HUES48 (cell line): ENCODE results near the gene ANKRD36B.
"Not testable (repeated sequence)": the region's sequence is repeated elsewhere in the genome, so short reads cannot be mapped to it uniquely, and the experiment has no call there.

Experiments used
- H3K27ac ChIP-seq: one replicate; pipeline ENCODE4 v1.7.0; 2013; ENCODE audit warnings: low read depth, low read length, inconsistent platforms
- H3K27me3 ChIP-seq: 2 replicates; pipeline ENCODE4 v1.6.1; 2013; ENCODE audit warnings: mild to moderate bottlenecking, low read length; ENCODE audit not compliant: control insufficient read depth, insufficient read depth
- H3K36me3 ChIP-seq: 2 replicates; pipeline ENCODE4 v1.6.1; 2013; ENCODE audit warnings: low read length; ENCODE audit not compliant: control insufficient read depth, insufficient read depth
- H3K4me1 ChIP-seq: 2 replicates; pipeline ENCODE4 v1.6.1; 2013; ENCODE audit warnings: mild to moderate bottlenecking, low read length; ENCODE audit not compliant: control insufficient read depth, insufficient read depth
- H3K4me3 ChIP-seq: 2 replicates; pipeline ENCODE4 v1.5.1; 2013; ENCODE audit warnings: mild to moderate bottlenecking, low read depth, low read length
- H3K9ac ChIP-seq: 2 replicates; pipeline ENCODE4 v1.6.1; 2013; ENCODE audit warnings: mild to moderate bottlenecking, low read depth, low read length, moderate library complexity
- H3K9me3 ChIP-seq: 2 replicates; pipeline ENCODE4 v1.6.1; 2013; ENCODE audit warnings: low read length; ENCODE audit not compliant: control insufficient read depth, insufficient read depth

Gene ANKRD36B

DNA sequence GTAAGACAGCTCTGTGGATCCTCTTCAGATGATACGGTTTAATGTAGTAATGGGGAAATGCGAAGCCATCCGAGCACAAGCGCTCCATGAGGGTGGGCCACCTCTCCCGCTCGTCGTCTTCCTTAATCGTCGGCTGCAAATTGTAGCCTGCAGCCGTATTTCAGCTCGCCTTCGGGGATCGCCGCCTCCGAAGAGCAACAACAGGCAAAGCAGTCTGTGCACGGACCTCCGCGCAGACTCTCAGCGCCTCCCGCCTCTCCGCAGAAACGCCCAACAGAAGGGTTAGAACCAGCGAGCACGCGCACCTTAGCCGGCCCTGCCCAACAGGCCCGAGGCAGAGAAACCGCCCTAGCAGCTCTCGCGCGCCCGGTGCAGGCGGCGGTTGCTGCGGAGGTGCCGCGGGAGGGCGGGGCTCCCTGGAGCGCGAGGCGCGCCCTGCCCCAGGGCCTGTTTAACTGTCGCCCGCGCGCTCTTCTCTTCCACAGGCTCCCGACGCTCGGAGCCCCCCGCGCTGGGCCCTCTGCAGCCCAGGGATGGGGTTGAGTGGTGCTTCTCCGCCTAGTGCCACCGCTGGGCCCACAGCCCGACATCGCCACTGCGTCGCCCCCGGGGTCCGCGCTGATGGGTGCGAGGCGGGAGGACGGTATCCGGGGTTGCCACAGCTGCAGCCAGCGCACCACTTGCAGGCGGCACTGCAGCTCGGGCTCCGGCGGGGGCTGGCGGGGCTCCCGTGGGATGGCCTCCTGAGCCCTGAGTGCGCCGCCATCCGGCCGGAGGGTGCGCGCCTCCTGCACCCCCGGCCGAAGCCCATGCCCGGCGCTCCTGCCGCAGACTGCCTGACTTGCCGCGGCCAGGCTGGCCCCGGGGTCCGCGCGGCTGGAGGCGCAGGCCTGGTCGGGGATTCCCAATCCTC is at the start of gene ANKRD36B:
Gene ANKRD36B (minus strand): TSS at position 280 of the 913 bp plus-strand sequence. CDS start 192 bp downstream, at position 88.
- H3K4me1 ChIP-seq, H3K36me3 ChIP-seq, H3K27me3 ChIP-seq, H3K9me3 ChIP-seq, H3K27ac ChIP-seq: not testable (repeated sequence)
- Histone ChIP-seq H3K9ac (peak within 1 kb of the TSS; percentile 41; the same call in 1 of the 2 replicates), H3K4me3 (peak within 1 kb of the TSS; percentile 74)

DNA sequence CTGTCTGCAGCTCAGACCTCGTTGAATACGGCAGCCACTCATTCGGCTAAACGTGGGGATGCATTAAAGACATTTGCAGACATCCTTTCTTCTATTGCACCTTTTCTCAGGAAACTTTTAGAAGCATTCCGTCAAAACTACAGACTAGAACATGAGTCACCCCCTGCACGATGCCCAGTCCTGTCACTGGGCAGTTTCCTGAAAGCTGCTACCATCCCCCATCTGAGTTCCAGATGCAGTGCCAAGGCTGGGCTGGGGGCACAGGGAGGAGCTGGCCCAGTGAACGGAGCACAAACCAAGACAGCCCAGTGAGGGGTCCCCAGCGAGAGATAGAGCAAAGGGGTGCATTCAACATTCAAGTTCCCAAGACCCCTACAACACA is 36.4 kb upstream of the ANKRD36B start:
- not testable (repeated sequence) for H3K4me3 ChIP-seq, H3K9me3 ChIP-seq, H3K27me3 ChIP-seq, H3K27ac ChIP-seq, H3K9ac ChIP-seq, H3K36me3 ChIP-seq, H3K4me1 ChIP-seq

- H3K27ac ChIP-seq, H3K9ac ChIP-seq, H3K4me1 ChIP-seq, H3K27me3 ChIP-seq, H3K9me3 ChIP-seq, H3K36me3 ChIP-seq, H3K4me3 ChIP-seq: not testable (repeated sequence)
Measured at GRCh38 chr2:97625354-97626048, 35.8 kb upstream of the ANKRD36B start.

DNA sequence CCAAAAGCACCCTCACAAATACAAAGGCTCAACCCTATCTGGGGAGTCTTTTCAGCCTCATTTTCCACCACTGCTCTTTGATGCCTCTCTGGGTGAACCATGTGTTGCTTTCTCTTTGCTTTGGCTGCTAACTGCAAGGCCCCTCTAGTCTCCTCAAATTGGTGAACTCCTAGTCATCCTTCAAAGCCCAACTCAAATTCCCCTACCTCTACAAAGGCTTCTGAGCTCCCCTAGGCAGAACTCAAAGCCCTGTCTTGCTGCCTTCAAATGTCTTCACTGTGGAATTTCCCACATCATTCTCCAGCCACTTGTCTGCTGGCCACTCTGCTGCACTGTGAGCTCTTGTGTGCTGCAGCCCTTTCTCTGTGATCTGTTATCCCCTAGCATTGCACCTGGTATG is 33.3 kb upstream of the ANKRD36B start:
- H3K27me3 ChIP-seq, H3K4me3 ChIP-seq, H3K4me1 ChIP-seq, H3K9me3 ChIP-seq, H3K27ac ChIP-seq, H3K36me3 ChIP-seq, H3K9ac ChIP-seq: not testable (repeated sequence)

- not testable (repeated sequence) for H3K4me1 ChIP-seq, H3K4me3 ChIP-seq, H3K27me3 ChIP-seq, H3K36me3 ChIP-seq, H3K27ac ChIP-seq, H3K9me3 ChIP-seq, H3K9ac ChIP-seq
Measured at GRCh38 chr2:97620492-97620891, 30.8 kb upstream of the ANKRD36B start.

DNA sequence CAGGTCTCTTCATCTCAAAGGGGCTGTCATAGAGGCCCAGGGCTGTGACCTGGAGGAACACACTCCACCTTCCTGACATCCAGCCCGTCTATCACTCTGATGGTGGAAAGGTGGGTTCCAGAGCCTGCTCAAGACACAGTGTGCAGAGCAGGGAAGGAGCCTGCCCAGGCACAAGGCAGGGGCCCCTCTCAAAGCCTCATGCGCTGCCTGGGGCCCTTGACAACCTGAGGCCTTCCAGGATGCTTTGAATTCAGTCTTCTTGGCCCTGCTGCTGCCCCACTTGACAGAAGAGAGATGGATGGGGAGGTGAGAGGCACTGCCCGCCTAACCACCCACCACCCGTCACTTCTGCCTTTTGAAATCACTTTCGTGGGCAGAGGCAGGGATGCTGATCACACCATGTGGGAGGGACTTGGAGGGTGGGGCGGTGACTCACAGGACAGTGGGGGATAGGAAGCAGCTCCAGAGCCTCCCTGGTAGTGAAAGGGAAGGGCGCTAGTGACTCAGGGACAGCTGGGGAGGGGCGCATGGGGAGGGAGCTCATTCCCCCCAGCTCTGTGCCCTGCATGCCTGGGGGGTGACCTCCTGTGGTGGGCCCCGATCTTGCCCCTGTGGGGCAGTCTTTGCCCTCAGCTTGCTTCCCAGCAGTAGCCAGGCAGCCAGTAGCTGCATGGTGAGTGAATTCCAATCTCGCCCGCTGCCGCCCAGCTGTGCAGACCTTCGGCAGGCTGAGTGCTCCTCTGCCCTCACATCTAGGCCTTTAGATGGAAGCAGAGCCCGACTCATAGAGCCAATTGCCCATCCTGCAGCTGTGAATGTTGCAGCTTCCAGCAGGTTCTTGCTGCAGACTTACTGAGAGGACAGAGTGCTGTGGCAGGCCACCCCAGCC is 29.5 kb upstream of the ANKRD36B start:
- not testable (repeated sequence) for H3K27ac ChIP-seq, H3K4me3 ChIP-seq, H3K4me1 ChIP-seq

DNA sequence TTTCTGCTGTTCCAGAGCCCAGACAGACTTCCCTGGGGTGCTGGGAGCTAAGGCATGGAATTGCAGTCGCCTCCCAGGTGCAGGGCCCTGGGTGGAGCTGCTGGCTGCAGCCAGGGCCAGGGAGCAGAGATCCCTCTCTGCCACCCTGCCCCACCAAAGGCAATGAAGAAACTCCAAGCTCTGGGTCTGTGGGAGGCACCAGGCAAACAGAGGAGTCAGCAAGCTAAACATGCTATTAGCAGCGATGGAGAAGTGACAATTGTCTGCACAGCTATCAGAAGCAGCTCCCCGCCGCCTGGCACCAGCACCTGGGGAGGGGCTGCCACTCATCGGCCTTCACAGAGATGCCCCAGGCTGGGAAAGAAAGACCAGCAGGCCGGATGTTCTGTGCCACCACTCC is 28.2 kb upstream of the ANKRD36B start:
- no peak overlapping the region for H3K4me3 ChIP-seq
- no peaks in the 10 kb centered on the region for H3K36me3 ChIP-seq
- H3K27ac ChIP-seq: no peak overlapping the region
- H3K9ac ChIP-seq: no peak overlapping the region
- no peaks in the 10 kb centered on the region for H3K9me3 ChIP-seq
- no peaks in the 10 kb centered on the region for H3K27me3 ChIP-seq
- H3K4me1 ChIP-seq: no peaks in the 10 kb centered on the region

More for the DNA sequence above, 29.5 kb upstream of the ANKRD36B start:
- not testable (repeated sequence) for H3K27me3 ChIP-seq, H3K36me3 ChIP-seq, H3K9me3 ChIP-seq, H3K9ac ChIP-seq

GRCh38 chr2:97615746-97616145 is 26.1 kb upstream of the ANKRD36B start:
- H3K9ac ChIP-seq, H3K4me1 ChIP-seq, H3K9me3 ChIP-seq, H3K27ac ChIP-seq, H3K27me3 ChIP-seq, H3K36me3 ChIP-seq, H3K4me3 ChIP-seq: not testable (repeated sequence)

DNA sequence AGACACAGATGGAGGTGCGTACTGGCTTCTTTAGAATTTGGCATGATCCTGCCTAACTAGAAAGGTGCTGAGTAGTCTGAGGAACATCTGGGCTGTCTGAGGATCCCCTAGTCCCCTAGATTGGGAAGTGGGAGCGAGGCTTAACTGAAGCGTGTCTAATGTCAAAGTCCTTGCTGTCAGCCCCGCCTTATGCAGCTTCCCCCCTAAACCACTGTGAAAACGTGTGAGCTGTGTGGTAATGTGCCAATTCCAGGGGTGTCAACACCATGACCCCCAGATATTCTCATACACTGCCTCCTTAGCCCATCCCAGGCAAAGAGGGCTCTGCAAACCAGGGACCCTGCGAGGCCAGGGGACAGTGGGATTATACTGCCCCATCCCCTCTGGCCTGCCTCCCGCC is 22.2 kb upstream of the ANKRD36B start:
- not testable (repeated sequence) for H3K9ac ChIP-seq, H3K4me3 ChIP-seq, H3K27me3 ChIP-seq, H3K27ac ChIP-seq, H3K4me1 ChIP-seq, H3K36me3 ChIP-seq, H3K9me3 ChIP-seq

- H3K27me3 ChIP-seq, H3K27ac ChIP-seq, H3K9ac ChIP-seq, H3K9me3 ChIP-seq, H3K36me3 ChIP-seq, H3K4me3 ChIP-seq, H3K4me1 ChIP-seq: not testable (repeated sequence)
Measured at GRCh38 chr2:97608745-97609144, 19.1 kb upstream of the ANKRD36B start.
